CD14-positive monocyte (primary cell): ENCODE results near the gene GATAD2A. TPM values are rescaled to one million over a fixed set of nuclear protein-coding genes. Genes with fewer than 3 reads are reported as not detected.

ENCODE experiments used
- DNase-seq, 3 donors: peaks; one replicate each; pipeline ENCODE4 v3.0.0-alpha.2; 2011 to 2022
- H2AFZ ChIP-seq: 2 replicates; pipeline ENCODE4 v1.6.0; 2012; ENCODE audit warnings: mild to moderate bottlenecking, low read depth, low read length, inconsistent platforms; ENCODE audit not compliant: insufficient read depth, poor library complexity, severe bottlenecking
- H3K27ac ChIP-seq, 2 donors: 1 replicate in 1 of 2; 2 replicates in 1 of 2; pipeline ENCODE4 v1.5.1; 2012 to 2013; ENCODE audit warnings: low read length in 2 of 2, control low read depth in 1 of 2, inconsistent platforms in 1 of 2, low read depth in 1 of 2, mild to moderate bottlenecking in 1 of 2
- H3K27me3 ChIP-seq, 2 donors: one replicate each; pipeline versions ENCODE4 v1.6.0 to v1.6.1; 2011 to 2013; ENCODE audit warnings: low read length in 2 of 2; ENCODE audit not compliant: control insufficient read depth in 2 of 2, insufficient read depth in 2 of 2
- H3K36me3 ChIP-seq, 2 donors: replicated peaks in 1 of 2; 1 replicate in 1 of 2; 2 replicates in 1 of 2; pipeline versions ENCODE4 v1.5.1 to v1.6.1; 2012 to 2013; ENCODE audit warnings: low read length in 2 of 2, control low read depth in 1 of 2, inconsistent platforms in 1 of 2, mild to moderate bottlenecking in 1 of 2; ENCODE audit not compliant: insufficient read depth in 2 of 2, control insufficient read depth in 1 of 2
- H3K4me1 ChIP-seq, 2 donors: 1 replicate in 1 of 2; 2 replicates in 1 of 2; pipeline versions ENCODE4 v1.5.1 to v1.6.1; 2012 to 2013; ENCODE audit warnings: low read length in 2 of 2, control low read depth in 1 of 2, inconsistent platforms in 1 of 2, mild to moderate bottlenecking in 1 of 2, moderate library complexity in 1 of 2; ENCODE audit not compliant: insufficient read depth in 2 of 2, control insufficient read depth in 1 of 2
- H3K4me2 ChIP-seq: replicated peaks from 2 replicates; pipeline ENCODE3; 2012; ENCODE audit warnings: low read length, moderate library complexity, mild to moderate bottlenecking; ENCODE audit not compliant: poor library complexity, severe bottlenecking; ENCODE audit errors: extremely low read depth
- H3K4me3 ChIP-seq, 3 experiments: fragments of 200-600 bp in 1 of 3; sonication (generic) in 1 of 3; replicated peaks in 1 of 3; 1 replicate in 2 of 3; 2 replicates in 1 of 3; pipeline ENCODE4 v1.5.1; 2011 to 2013; ENCODE audit warnings: low read length in 3 of 3, mild to moderate bottlenecking in 3 of 3, control low read depth in 2 of 3, low read depth in 2 of 3, inconsistent platforms in 1 of 3, moderate library complexity in 1 of 3
- H3K79me2 ChIP-seq: 2 replicates; pipeline ENCODE4 v1.6.0; 2012; ENCODE audit warnings: mild to moderate bottlenecking, control low read depth, inconsistent platforms, low read length, moderate library complexity; ENCODE audit not compliant: insufficient read depth
- H3K9ac ChIP-seq: 2 replicates; pipeline ENCODE4 v1.6.0; 2017; ENCODE audit warnings: low read length, mild to moderate bottlenecking; ENCODE audit not compliant: insufficient read depth, poor library complexity, severe bottlenecking
- H3K9me3 ChIP-seq, 2 donors: replicated peaks in 1 of 2; 1 replicate in 1 of 2; 2 replicates in 1 of 2; pipeline versions ENCODE4 v1.5.1 to v1.6.1; 2012 to 2013; ENCODE audit warnings: low read length in 2 of 2, control low read depth in 1 of 2; ENCODE audit not compliant: control insufficient read depth in 1 of 2, insufficient read depth in 1 of 2
- H4K20me1 ChIP-seq: 2 replicates; pipeline ENCODE4 v1.6.0; 2012; ENCODE audit warnings: mild to moderate bottlenecking, low read length, control low read depth, moderate library complexity; ENCODE audit not compliant: insufficient read depth
- H3K27ac Mint-ChIP-seq, 7 donors: one replicate each; pipeline ENCODE4 v1.8.0; 2020; ENCODE audit warnings: mild to moderate bottlenecking in 7 of 7, mixed read lengths in 7 of 7, moderate library complexity in 6 of 7, inconsistent platforms in 2 of 7
- H3K27me3 Mint-ChIP-seq, 3 donors: one replicate each; pipeline ENCODE4 v1.8.0; 2021 to 2022; ENCODE audit warnings: low read depth in 3 of 3, mild to moderate bottlenecking in 3 of 3, mixed read lengths in 3 of 3, moderate library complexity in 3 of 3, inconsistent platforms in 1 of 3
- H3K36me3 Mint-ChIP-seq, 2 donors: one replicate each; pipeline ENCODE4 v1.8.0; 2020; ENCODE audit warnings: mixed read lengths in 2 of 2, inconsistent platforms in 1 of 2, mild to moderate bottlenecking in 1 of 2
- H3K4me1 Mint-ChIP-seq: one replicate; pipeline ENCODE4 v1.8.0; 2020; ENCODE audit warnings: mild to moderate bottlenecking, mixed read lengths
- H3K4me3 Mint-ChIP-seq, 2 donors: one replicate each; pipeline ENCODE4 v1.8.0; 2020; ENCODE audit warnings: mild to moderate bottlenecking in 2 of 2, mixed read lengths in 2 of 2, moderate library complexity in 1 of 2
- H3K9me3 Mint-ChIP-seq, 7 donors: one replicate each; pipeline ENCODE4 v1.8.0; 2020 to 2022; ENCODE audit warnings: mixed read lengths in 7 of 7, mild to moderate bottlenecking in 6 of 7, moderate library complexity in 6 of 7, inconsistent platforms in 2 of 7
- CTCF ChIP-seq: fragments of 200-600 bp; IDR thresholded peaks from one replicate; pipeline ENCODE4 v1.8.0; 2022; ENCODE audit warnings: antibody characterized with exemption, mild to moderate bottlenecking
- WGBS: methylation state at CpG from one replicate; pipeline ENCODE4 v1.1.5; 2013; ENCODE audit warnings: missing lambda C conversion rate; ENCODE audit not compliant: insufficient coverage; 5-methylcytosine and 5-hydroxymethylcytosine counted together
- intact Hi-C, 2 donors: fragments of 100-400 bp; cut with micrococcal nuclease; formaldehyde crosslinking; loops; one replicate each; pipeline versions ENCODE4 v1.15.0 to v1.15.1; 2023
- polyA plus RNA-seq, 3 donors: library from polyadenylated mRNA; depleted of rRNA in 1 of 3; unstranded in 2 of 3; stranded (reverse) in 1 of 3; fragments of 300-500 nt in 2 of 3; fragments of >200 nt in 1 of 3; fragmentation: Illumina TruSeq in 2 of 3; gene quantifications; 1 replicate in 2 of 3; 2 replicates in 1 of 3; pipeline ENCODE4 v1.2.3, GENCODE V29; 2012 to 2021

GATAD2A gene
- polyA plus RNA-seq, 3 donors: 8.0 to 35.9 (median 8.7) TPM

- peaks cover 1 to 5% (median 2%) of the 10 kb centered on the region in 3 donors for H3K27me3 Mint-ChIP-seq
- peak overlapping the region in 3 of 7 donors; percentile 37 to 57 (median 38) for H3K27ac Mint-ChIP-seq
- H3K36me3 Mint-ChIP-seq: peaks cover 30 to 51% of the 10 kb centered on the region in 2 donors
- H3K36me3 ChIP-seq: peaks cover 29 to 37% of the 10 kb centered on the region in 2 donors
- H3K79me2 ChIP-seq: no peaks in the 10 kb centered on the region
- H3K27ac ChIP-seq: no peak overlapping the region
- H3K9me3 ChIP-seq: no peaks in the 10 kb centered on the region
- H3K27me3 ChIP-seq: no peaks in the 10 kb centered on the region
- TF ChIP-seq CTCF: no peak
- intact Hi-C loops: loop anchor here in 1 of 2 donors (5.0 to 10.0 kb wide), 2 partner anchors 244 to 426 kb away; no protein-coding TSS in a partner anchor
- no peak overlapping the region for H3K4me2 ChIP-seq
- 90% methylated on average over 4 of the region's 4 CpGs for WGBS
- no peaks in the 10 kb centered on the region for H3K9me3 Mint-ChIP-seq
- H3K4me3 Mint-ChIP-seq: no peak overlapping the region
- no peak overlapping the region for H3K4me3 ChIP-seq
- H3K9ac ChIP-seq: no peak overlapping the region
- DNase-seq: no peak
- H4K20me1 ChIP-seq: peaks cover 15% of the 10 kb centered on the region
- peaks cover 0 to 3% of the 10 kb centered on the region in 2 donors for H3K4me1 ChIP-seq
- no peak overlapping the region for H2AFZ ChIP-seq
- H3K4me1 Mint-ChIP-seq: peaks cover 3% of the 10 kb centered on the region
These were observed 125.4 kb downstream of the GATAD2A start for GRCh38 chr19:19530889-19531288.

- no peaks in the 10 kb centered on the region for H3K9me3 ChIP-seq
- H2AFZ ChIP-seq: no peak overlapping the region
- H3K4me1 ChIP-seq: peaks cover 0 to 3% of the 10 kb centered on the region in 2 donors
- no peaks in the 10 kb centered on the region for H3K79me2 ChIP-seq
- no peak overlapping the region for H3K9ac ChIP-seq
- H3K4me3 ChIP-seq: no peak overlapping the region
- no peak overlapping the region for H3K4me2 ChIP-seq
- intact Hi-C loops: loop anchor here (1.0 to 10.0 kb wide), 5 partner anchors 112 to 427 kb away; no protein-coding TSS in a partner anchor
- Mint-ChIP-seq H3K27ac (no peak overlapping the region), H3K9me3 (peaks cover 0 to 5% (median 2%) of the 10 kb centered on the region in 7 donors), H3K4me3 (no peak overlapping the region), H3K36me3 (peaks cover 23 to 39% of the 10 kb centered on the region in 2 donors), H3K4me1 (peaks cover 6% of the 10 kb centered on the region), H3K27me3 (peaks cover 4 to 17% (median 12%) of the 10 kb centered on the region in 3 donors)
- H3K36me3 ChIP-seq: peaks cover 16 to 24% of the 10 kb centered on the region in 2 donors
- peak; percentile 91 for TF ChIP-seq CTCF
- peak; percentile 68 to 79 (median 75) for DNase-seq
- no peak overlapping the region for H3K27ac ChIP-seq
- peaks cover 0 to 6% of the 10 kb centered on the region in 2 donors for H3K27me3 ChIP-seq
- WGBS: 39% methylated on average over 35 of the region's 48 CpGs
- peaks cover 6% of the 10 kb centered on the region for H4K20me1 ChIP-seq
These were observed 126.7 kb downstream of the GATAD2A start for GRCh38 chr19:19531951-19532805.
